CD4-positive, alpha-beta T cell treated with Interleukin-15 for 4 hours (primary cell): Measurements from ENCODE around the gene HSPA1L.

Experiments used
- DNase-seq: peaks from one replicate; pipeline ENCODE4 v3.0.0-alpha.2; 2020; ENCODE audit warnings: low spot score

HSPA1L gene

DNA sequence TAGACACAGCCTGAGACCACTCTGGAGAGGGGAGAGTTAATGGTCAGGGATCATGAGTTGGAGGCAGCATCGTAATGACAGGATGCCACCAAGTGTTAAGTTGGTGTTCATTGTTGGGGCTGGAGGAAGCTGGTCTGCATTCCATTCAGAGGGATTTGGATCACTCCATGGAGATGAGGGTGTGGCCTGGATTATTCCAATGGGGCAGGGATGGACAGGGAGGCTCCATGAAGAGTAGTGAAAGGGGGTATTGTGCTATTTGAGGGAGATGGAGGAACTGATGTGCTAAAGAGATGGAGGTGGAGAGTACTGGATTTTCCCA lies 51.5 kb downstream of the HSPA1L start:
- DNase-seq = no peak

DNA sequence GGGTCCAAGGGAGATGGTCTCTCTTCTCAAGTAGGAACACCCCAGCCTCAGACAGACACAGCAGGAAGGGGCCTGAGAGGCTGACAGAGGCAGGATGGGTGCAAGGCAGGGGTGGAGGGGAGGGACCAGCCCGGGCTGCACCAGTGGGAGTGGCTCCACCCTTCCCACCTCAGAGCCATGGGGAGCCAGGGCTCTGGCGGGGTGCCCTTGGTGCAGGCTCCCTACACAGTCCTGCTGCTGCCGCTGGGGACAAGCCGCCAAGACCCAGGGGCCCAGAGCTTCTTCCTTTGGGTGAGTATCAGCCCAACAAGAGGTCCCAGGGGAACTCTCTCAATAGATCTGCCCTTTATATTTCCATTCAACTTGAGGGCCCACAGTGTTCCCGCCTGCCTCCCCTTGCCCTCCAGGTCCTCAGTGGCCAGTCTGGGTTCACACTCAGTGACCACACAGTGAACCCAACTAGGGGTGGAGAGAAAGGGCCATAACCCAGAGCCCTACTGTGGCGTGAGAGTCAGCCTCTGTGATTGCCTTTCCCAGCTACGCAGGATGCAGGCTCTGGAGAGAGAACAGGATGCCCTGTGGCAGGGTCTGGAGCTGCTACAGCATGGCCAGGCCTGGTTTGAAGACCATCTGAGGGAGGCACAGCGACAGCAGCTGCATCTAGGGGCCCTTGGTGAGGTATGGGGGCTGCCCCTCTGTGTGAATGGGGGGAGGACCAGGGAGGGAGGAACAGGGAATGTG lies 52.0 kb downstream of the HSPA1L start:
- DNase-seq = no peak

DNA sequence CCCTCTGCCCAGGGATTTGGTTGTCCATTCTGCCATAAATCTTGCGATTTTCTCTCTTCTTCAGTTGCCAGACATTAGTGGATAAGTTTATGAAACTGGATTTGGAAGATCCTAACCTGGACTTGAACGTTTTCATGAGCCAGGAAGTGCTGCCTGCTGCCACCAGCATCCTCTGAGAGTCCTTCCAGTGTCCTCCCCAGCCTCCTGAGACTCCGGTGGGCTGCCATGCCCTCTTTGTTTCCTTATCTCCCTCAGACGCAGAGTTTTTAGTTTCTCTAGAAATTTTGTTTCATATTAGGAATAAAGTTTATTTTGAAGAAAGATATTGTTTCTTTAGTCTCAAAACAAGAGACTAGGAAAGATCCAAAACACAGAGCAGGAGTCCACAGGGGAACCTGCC lies 52.7 kb downstream of the HSPA1L start, which contains the start of gene SAPCD1:
Gene SAPCD1, plus strand, starts transcription at position 301 of the 400 bp plus-strand sequence. CDS start 399 bp downstream, outside the sequence.
- no peak for DNase-seq

DNA sequence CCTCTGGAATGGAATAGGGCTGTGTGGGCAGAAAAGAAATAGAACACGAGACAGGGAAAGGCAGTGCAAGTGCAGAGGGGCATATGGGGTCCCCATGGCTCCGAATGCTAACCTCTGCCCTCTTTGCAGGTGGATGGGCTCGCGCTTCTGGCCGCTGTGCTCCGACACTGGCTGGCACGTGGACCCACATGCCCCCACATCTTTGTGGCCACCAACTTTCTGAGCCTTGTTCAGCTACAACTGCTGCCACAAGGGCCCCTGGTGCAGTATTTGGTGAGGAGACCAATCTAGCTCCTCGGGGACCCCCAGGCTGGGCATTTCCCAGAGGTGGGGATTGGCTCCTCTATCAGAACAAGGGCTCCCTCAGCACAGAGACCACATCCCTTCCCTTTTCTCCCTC lies 53.7 kb downstream of the HSPA1L start:
- DNase-seq = no peak

DNA sequence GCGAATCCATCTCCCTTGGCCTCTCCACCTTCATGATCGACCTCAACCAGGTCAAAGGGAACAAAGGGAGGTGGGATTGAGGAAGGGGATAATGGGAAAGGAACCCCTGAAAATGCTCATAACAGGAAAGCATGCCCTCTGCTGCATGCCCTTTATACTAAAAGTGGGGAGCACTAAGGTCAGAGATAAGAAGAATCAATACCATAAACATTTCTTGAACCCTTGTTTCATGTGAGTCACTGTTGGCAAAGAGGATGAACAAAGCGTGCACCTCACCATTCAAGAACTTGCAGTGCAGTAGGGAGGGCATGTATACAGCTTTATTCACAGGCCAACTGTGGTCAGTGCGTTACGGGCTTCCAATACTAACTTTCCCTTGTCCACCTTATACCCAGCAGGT lies 54.3 kb downstream of the HSPA1L start:
- DNase-seq = no peak
